ENCODE data around the gene RBSN.
A peak's percentile ranks its signal among the peaks of the same experiment; 100 is the strongest.

RBSN gene

DNA sequence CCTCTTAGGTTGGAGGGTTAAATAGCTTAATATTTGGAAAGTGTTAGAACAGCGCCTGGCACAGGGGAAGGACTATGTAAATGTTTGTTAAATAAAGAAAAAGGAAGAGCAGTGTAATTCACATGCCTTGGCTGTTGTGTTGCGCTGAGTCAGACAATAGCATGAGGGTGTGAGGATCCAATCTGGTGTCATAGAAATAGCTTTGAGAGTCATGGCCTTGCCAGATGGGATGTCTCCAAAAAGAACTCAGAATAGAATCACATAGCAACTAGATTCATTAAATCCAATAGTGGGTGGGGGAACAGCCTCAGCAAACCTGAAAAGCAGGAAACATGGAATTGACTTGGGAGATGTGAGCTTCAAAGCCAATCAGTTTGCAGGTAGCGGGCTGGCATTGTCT, 3.9 kb upstream of the RBSN start:
- H3K4me2 ChIP-seq (ENCODE audit: low read length): no peak overlapping the region
- no peak for TF ChIP-seq EZH2phosphoT487 (IDR thresholded peaks at IDR 0.05; ENCODE audit: borderline replicate concordance, low read length)
- no peak for TF ChIP-seq CTCF (IDR thresholded peaks at IDR 0.05; ENCODE audit: low read depth, low read length, poor library complexity, severe bottlenecking)
- peaks cover 5% of the 10 kb centered on the region for H3K36me3 ChIP-seq (ENCODE audit: control insufficient read depth, low read length)

DNA sequence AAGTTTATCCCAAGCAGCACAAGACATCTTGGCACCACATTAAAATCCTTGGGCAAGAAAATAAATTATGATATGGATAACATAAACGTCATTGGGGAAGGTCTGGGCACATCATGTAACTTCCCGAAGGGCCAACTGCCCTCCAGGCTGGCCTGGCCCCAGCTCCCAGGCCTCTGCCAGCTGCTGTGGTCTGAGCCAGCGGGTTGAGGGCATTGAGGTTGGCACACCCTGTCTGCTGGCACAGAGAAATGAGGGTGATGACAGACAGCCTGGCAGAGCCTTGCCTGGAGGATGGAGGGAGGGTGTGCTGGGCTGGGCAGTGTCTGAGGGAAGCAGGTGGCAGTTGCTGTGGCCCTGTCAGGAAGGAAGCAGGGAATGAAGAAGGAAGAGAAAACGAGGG, 3.3 kb upstream of the RBSN start:
- peaks cover 19% of the 10 kb centered on the region for H3K79me2 ChIP-seq (ENCODE audit: control insufficient read depth, low read length)
- H3K36me3 ChIP-seq (ENCODE audit: control insufficient read depth, low read length): peaks cover 5% of the 10 kb centered on the region
- H3K9me3 ChIP-seq (ENCODE audit: control insufficient read depth, insufficient read depth, low read length): no peaks in the 10 kb centered on the region
- H3F3A ChIP-seq (ENCODE audit: control insufficient read depth, insufficient read depth): no peaks in the 10 kb centered on the region; the same call in 1 of the 2 replicates
- H3K4me1 ChIP-seq (ENCODE audit: control insufficient read depth, low read length): peaks cover 25% of the 10 kb centered on the region
- H3K4me2 ChIP-seq (ENCODE audit: low read length): no peak overlapping the region
- no peak overlapping the region for H3K4me3 ChIP-seq (ENCODE audit: low read length)
- no peak overlapping the region for H3K27ac ChIP-seq (ENCODE audit: low read depth, low read length)
- TF ChIP-seq EZH2phosphoT487 (IDR thresholded peaks at IDR 0.05; ENCODE audit: borderline replicate concordance, low read length) (no peak), CTCF (IDR thresholded peaks at IDR 0.05; ENCODE audit: low read depth, low read length, poor library complexity, severe bottlenecking) (no peak)
- no peaks in the 10 kb centered on the region for H3K27me3 ChIP-seq (ENCODE audit: control insufficient read depth, low read length)
- no peaks in the 10 kb centered on the region for H3K9me2 ChIP-seq (replicated peaks; ENCODE audit: control insufficient read depth, low read length)
- H4K20me1 ChIP-seq (ENCODE audit: control insufficient read depth, insufficient read depth, low read depth, low read length): no peaks in the 10 kb centered on the region

More for the DNA sequence above, 3.9 kb upstream of the RBSN start:
- no peak overlapping the region for H3K27ac ChIP-seq (ENCODE audit: low read depth, low read length)
- peaks cover 13% of the 10 kb centered on the region for H3K79me2 ChIP-seq (ENCODE audit: control insufficient read depth, low read length)
- no peaks in the 10 kb centered on the region for H4K20me1 ChIP-seq (ENCODE audit: control insufficient read depth, insufficient read depth, low read depth, low read length)
- H3K9me2 ChIP-seq (replicated peaks; ENCODE audit: control insufficient read depth, low read length): no peaks in the 10 kb centered on the region
- no peak overlapping the region for H3K4me3 ChIP-seq (ENCODE audit: low read length)
- H3K27me3 ChIP-seq (ENCODE audit: control insufficient read depth, low read length): peaks cover 2% of the 10 kb centered on the region; the same call in 1 of the 2 replicates
- no peaks in the 10 kb centered on the region; the same call in 1 of the 2 replicates for H3F3A ChIP-seq (ENCODE audit: control insufficient read depth, insufficient read depth)
- peaks cover 21% of the 10 kb centered on the region for H3K4me1 ChIP-seq (ENCODE audit: control insufficient read depth, low read length)
- H3K9me3 ChIP-seq (ENCODE audit: control insufficient read depth, insufficient read depth, low read length): no peaks in the 10 kb centered on the region

DNA sequence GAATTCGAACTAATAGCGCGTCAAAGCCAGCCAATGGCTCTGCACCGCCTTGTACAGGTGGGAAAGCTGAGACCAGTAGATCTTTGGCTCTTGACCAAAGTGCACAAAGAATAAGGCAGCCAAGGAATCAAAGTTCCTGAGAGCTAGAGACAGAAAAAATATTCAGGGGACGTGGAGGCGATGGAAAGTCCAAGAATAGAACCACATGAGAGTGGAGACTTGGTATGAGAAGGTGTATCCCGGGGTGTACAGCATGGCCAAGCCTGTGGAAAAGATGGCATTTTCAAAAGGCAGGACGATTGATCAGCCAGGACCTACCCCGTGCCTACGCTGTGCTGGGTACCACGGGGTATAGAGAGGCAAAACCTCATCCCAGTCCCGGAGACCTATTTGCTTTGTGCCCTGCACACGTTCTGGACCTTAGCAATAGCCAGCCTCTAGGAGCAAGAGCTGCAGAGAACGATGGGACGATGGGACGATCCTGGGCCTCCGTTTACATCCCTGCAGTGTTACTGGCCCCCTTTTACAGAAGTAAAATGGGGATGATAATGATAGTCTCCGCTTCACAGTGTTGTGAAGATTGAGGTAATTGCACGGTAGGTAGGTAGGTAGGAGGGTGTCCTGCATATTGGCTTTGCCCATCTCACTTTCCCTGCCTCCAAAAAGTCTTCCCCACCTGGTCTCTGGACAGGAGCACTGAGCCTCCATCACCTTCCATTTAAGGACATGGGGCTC, 583 bp upstream of the RBSN start:
- H3K27ac ChIP-seq (ENCODE audit: low read depth, low read length): peak overlapping the region; percentile 62
- H3K79me2 ChIP-seq (ENCODE audit: control insufficient read depth, low read length): peaks cover 30% of the 10 kb centered on the region
- H3K4me2 ChIP-seq (ENCODE audit: low read length): peak overlapping the region; percentile 85
- no peaks in the 10 kb centered on the region for H3K9me2 ChIP-seq (replicated peaks; ENCODE audit: control insufficient read depth, low read length)
- peaks cover 25% of the 10 kb centered on the region for H3K4me1 ChIP-seq (ENCODE audit: control insufficient read depth, low read length)
- H3K4me3 ChIP-seq (ENCODE audit: low read length): peak overlapping the region; percentile 100
- H3K9me3 ChIP-seq (ENCODE audit: control insufficient read depth, insufficient read depth, low read length): no peaks in the 10 kb centered on the region
- no peaks in the 10 kb centered on the region for H4K20me1 ChIP-seq (ENCODE audit: control insufficient read depth, insufficient read depth, low read depth, low read length)
- no peaks in the 10 kb centered on the region for H3K27me3 ChIP-seq (ENCODE audit: control insufficient read depth, low read length)
- H3F3A ChIP-seq (ENCODE audit: control insufficient read depth, insufficient read depth): no peaks in the 10 kb centered on the region
- TF ChIP-seq EZH2phosphoT487 (IDR thresholded peaks at IDR 0.05; ENCODE audit: borderline replicate concordance, low read length) (no peak), CTCF (IDR thresholded peaks at IDR 0.05; ENCODE audit: low read depth, low read length, poor library complexity, severe bottlenecking) (no peak)
- H3K36me3 ChIP-seq (ENCODE audit: control insufficient read depth, low read length): peaks cover 25% of the 10 kb centered on the region

Measured in DOHH2 (cell line).